Testis (tissue), 2 donors: ENCODE results near the gene ARV1.

Source experiments
- CTCF ChIP-seq, 3 experiments: fragments of 450-650 bp in 2 of 3; fragments of 200-600 bp in 1 of 3; sonication (generic) in 1 of 3; IDR thresholded peaks; one replicate each; pipeline ENCODE4 v1.5.1; 2016 to 2019; ENCODE audit warnings: antibody characterized with exemption in 3 of 3, mild to moderate bottlenecking in 2 of 3, moderate library complexity in 1 of 3
- POLR2A ChIP-seq: fragments of 450-650 bp; IDR thresholded peaks from one replicate; pipeline ENCODE4 v1.6.1; 2017; ENCODE audit warnings: antibody characterized with exemption, mild to moderate bottlenecking, moderate library complexity

GRCh38 chr1:231037585-231038517 lies 59.0 kb downstream of the ARV1 start:
- TF ChIP-seq CTCF (IDR thresholded peaks at IDR 0.05): no peak
- TF ChIP-seq POLR2A: no peak
